Peyer's patch (tissue), 4 donors: Measurements from ENCODE around the gene RAB27B.

Experiments
- CTCF ChIP-seq, 6 experiments: fragments of 450-650 bp in 4 of 6; fragments of 200-600 bp in 2 of 6; sonication (generic) in 1 of 6; IDR thresholded peaks; one replicate each; pipeline ENCODE4 v1.5.1; 2017 to 2019; ENCODE audit warnings: antibody characterized with exemption in 6 of 6, mild to moderate bottlenecking in 3 of 6, moderate library complexity in 1 of 6
- POLR2A ChIP-seq, 2 donors: fragments of 450-650 bp; IDR thresholded peaks; one replicate each; pipeline ENCODE4 v1.5.1; 2017; ENCODE audit warnings: antibody characterized with exemption in 2 of 2, mild to moderate bottlenecking in 2 of 2, moderate library complexity in 2 of 2

- TF ChIP-seq CTCF (IDR thresholded peaks at IDR 0.05) (no peak), POLR2A (IDR thresholded peaks at IDR 0.05) (no peak)
Observed at GRCh38 chr18:54860941-54861340, 32.7 kb downstream of the RAB27B start.
